Body of pancreas (tissue), 4 donors: ENCODE results near the gene CLCN5. TPM values are rescaled to one million over a fixed set of nuclear protein-coding genes. Genes with fewer than 3 reads are reported as not detected.

ENCODE experiments used
- ATAC-seq: fragments of 150-250 bp; one replicate; pipeline ENCODE4 v1.9.1; 2016
- DNase-seq, 4 donors: peaks; one replicate each; pipeline ENCODE4 v3.0.0-alpha.2; 2019
- H3K27ac ChIP-seq, 4 donors: fragments of 200-600 bp; sonication (generic); 1 replicate in 3 of 4; 2 replicates in 1 of 4; pipeline versions ENCODE4 v1.5.1 to v1.6.1; 2016 to 2019; ENCODE audit warnings: mild to moderate bottlenecking in 1 of 4, mixed read lengths in 1 of 4, moderate library complexity in 1 of 4
- H3K27me3 ChIP-seq, 2 donors: fragments of 200-600 bp; sonication (generic); one replicate each; pipeline ENCODE4 v1.6.0; 2016; ENCODE audit warnings: mild to moderate bottlenecking in 1 of 2
- H3K36me3 ChIP-seq, 2 donors: fragments of 200-600 bp; sonication (generic); replicated peaks in 1 of 2; 2 replicates each; pipeline ENCODE4 v1.5.1; 2016; ENCODE audit warnings: low read depth in 2 of 2; ENCODE audit not compliant: insufficient read depth in 1 of 2
- H3K4me1 ChIP-seq: fragments of 200-600 bp; sonication (generic); one replicate; pipeline ENCODE4 v1.6.0; 2016
- H3K4me3 ChIP-seq, 2 donors: fragments of 200-600 bp; sonication (generic); 1 replicate in 1 of 2; 2 replicates in 1 of 2; pipeline ENCODE4 v1.5.1; 2016 to 2019
- H3K9me3 ChIP-seq, 3 donors: fragments of 200-600 bp; sonication (generic); 1 replicate in 2 of 3; 2 replicates in 1 of 3; pipeline ENCODE4 v1.5.1; 2016
- POLR2A ChIP-seq, 3 donors: fragments of 450-650 bp; IDR thresholded peaks; one replicate each; pipeline ENCODE4 v1.6.1; 2016; ENCODE audit warnings: antibody characterized with exemption in 3 of 3, mild to moderate bottlenecking in 2 of 3
- WGBS, 2 donors: methylation state at CpG; one replicate each; pipeline ENCODE4 v1.1.5; 2017; 5-methylcytosine and 5-hydroxymethylcytosine counted together
- intact Hi-C: fragments of 100-400 bp; cut with DNase I; formaldehyde crosslinking; loops from one replicate; pipeline ENCODE4 v1.15.1; 2023
- total RNA-seq, 2 donors: library from RNA; depleted of rRNA; stranded (reverse); fragments of >200 nt; gene quantifications; one replicate each; pipeline ENCODE4 v1.1.0, GENCODE V29; 2016
- TF ChIP-seq, protein P1 (sequence below), 7 experiments: fragments of 450-650 bp in 4 of 7; fragments of 200-600 bp in 3 of 7; sonication (generic) in 3 of 7; IDR thresholded peaks; one replicate each; pipeline ENCODE4 v1.5.1; 2016 to 2019; ENCODE audit warnings: antibody characterized with exemption in 7 of 7

The CLCN5 gene
- total RNA-seq, 2 donors from 2014 or later: 2.0 to 5.2 TPM

DNA sequence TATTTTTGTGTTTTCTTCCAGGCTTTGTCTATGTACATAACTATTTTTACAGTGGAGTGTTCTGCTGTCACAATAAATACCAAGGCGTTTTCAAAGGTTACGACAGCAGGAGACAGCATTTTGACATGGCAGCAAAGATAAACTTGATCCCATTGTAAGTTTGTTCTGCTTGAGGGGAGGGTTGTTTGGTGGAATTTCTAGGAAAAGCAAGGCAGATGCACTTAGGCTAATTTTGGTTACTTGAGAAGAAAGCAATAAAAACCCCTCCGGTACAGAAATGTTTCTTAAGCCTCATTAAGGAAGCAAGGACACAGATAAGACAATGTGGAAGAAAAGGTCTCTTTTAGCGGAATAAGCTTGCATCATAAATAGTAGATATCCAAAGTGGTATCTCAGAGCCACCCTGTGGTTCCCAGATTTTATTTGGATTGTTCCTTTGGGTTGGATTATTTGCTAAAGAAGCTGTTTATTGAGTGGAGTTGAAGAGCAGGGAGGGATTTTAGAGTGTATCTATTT, 54.3 kb downstream of the CLCN5 start:
- DNase-seq: no peak
- no peaks in the 10 kb centered on the region for H3K36me3 ChIP-seq
- 65 to 90% methylated on average over 4 of the region's 4 CpGs for WGBS, 2 donors
- TF ChIP-seq POLR2A (IDR thresholded peaks at IDR 0.05): no peak
- TF ChIP-seq, protein P1, sequence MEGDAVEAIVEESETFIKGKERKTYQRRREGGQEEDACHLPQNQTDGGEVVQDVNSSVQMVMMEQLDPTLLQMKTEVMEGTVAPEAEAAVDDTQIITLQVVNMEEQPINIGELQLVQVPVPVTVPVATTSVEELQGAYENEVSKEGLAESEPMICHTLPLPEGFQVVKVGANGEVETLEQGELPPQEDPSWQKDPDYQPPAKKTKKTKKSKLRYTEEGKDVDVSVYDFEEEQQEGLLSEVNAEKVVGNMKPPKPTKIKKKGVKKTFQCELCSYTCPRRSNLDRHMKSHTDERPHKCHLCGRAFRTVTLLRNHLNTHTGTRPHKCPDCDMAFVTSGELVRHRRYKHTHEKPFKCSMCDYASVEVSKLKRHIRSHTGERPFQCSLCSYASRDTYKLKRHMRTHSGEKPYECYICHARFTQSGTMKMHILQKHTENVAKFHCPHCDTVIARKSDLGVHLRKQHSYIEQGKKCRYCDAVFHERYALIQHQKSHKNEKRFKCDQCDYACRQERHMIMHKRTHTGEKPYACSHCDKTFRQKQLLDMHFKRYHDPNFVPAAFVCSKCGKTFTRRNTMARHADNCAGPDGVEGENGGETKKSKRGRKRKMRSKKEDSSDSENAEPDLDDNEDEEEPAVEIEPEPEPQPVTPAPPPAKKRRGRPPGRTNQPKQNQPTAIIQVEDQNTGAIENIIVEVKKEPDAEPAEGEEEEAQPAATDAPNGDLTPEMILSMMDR (IDR thresholded peaks at IDR 0.05): no peak
- H3K27me3 ChIP-seq: no peaks in the 10 kb centered on the region
- no peak overlapping the region for H3K27ac ChIP-seq
- H3K9me3 ChIP-seq: no peaks in the 10 kb centered on the region
- intact Hi-C loops: no loop called here
- no peaks in the 10 kb centered on the region for H3K4me1 ChIP-seq
- H3K4me3 ChIP-seq: no peak overlapping the region
- no peak for ATAC-seq

DNA sequence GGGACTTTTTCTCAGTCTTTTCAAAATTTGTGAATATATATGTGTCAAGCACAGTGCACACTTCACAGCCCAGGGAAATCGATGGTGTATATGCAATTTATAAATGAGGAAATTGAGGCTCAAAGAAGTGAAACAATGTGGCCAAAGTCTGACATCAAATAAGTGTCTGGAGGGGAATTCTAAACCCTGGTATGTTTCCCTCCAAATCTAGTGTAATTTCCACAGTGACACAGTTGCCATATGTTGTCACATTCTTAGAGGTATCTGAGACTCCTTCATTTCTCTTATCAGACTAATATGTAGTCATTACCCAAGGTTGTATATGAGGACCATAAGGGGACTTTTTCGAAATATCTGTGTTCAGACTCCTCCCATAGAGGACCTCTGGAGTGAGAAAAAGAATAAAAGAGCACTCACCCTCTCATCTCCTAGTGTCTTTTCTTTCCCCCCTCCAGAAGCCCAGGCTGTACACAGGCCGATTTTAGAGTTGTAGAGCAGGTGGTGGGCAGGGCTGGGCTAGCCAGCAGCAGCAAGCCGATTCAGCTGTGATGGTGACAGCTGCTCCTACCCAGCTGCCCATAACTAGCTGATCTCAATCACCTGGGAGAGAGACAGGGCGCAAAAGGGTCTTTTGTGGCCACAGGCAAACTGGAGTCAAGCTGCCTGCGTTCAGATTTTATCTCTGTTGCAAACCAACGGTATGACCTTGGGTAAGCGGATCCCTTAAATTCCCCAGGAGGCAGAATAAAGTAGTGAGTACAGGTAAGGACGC, 55.1 kb downstream of the CLCN5 start:
- Histone ChIP-seq H3K4me1 (no peaks in the 10 kb centered on the region), H3K9me3 (no peaks in the 10 kb centered on the region), H3K27ac (no peak overlapping the region), H3K27me3 (no peaks in the 10 kb centered on the region), H3K36me3 (no peaks in the 10 kb centered on the region), H3K4me3 (no peak overlapping the region)
- WGBS, 2 donors: 66 to 68% methylated on average over 7 to 8 of the region's 9 CpGs
- no peak for ATAC-seq
- TF ChIP-seq, protein P1 (IDR thresholded peaks at IDR 0.05): no peak
- TF ChIP-seq POLR2A (IDR thresholded peaks at IDR 0.05): no peak
- intact Hi-C loops: no loop called here
- no peak for DNase-seq

DNA sequence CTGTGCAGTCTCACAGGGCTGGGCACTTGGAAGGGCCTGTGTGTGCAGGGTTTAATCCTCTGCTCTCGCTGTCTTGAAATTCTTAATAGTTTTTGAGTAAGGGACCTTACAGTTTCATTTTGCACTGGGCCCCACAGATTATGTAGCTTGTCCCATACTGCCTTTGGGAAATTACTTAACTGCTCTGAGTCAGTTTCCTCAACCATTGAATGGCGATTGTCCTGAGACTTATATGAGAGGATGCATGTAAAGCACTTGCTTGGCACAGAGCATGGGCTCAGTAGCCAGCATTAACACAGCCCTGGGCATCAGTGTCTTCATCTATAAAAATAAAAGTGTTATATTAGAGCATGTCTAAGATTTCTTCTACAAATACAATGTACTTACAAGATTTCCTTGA, 55.8 kb downstream of the CLCN5 start:
- intact Hi-C loops: no loop called here
- TF ChIP-seq POLR2A (IDR thresholded peaks at IDR 0.05): no peak
- TF ChIP-seq, protein P1 (IDR thresholded peaks at IDR 0.05): no peak
- ATAC-seq (no peak), DNase-seq (no peak)
- H3K27ac ChIP-seq: no peak overlapping the region
- WGBS, 2 donors: 57 to 71% methylated on average over 1 to 2 of the region's 2 CpGs
- no peaks in the 10 kb centered on the region for H3K27me3 ChIP-seq
- H3K4me1 ChIP-seq: no peaks in the 10 kb centered on the region
- H3K36me3 ChIP-seq: no peaks in the 10 kb centered on the region
- H3K4me3 ChIP-seq: no peak overlapping the region
- H3K9me3 ChIP-seq: no peaks in the 10 kb centered on the region

DNA sequence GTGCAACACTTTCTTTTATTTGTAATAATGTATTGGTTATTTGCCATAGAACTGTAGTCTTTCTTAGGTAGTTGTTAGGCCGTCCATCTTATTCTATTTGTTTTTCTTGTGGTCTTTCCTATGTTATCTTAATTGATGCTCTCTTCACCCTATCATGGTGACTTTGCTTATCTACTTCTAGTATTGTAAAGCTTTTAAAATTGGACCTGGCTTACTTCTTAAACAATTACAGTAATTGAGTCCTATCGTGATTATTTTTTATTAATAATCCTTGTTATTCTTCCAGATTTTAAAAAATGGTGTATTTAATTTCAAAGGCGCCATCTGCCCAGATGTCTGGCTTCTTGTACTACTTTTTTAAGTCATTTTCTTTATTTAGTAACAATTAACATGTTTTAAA, 63.7 kb downstream of the CLCN5 start:
- Histone ChIP-seq H3K27me3 (no peaks in the 10 kb centered on the region), H3K36me3 (no peaks in the 10 kb centered on the region), H3K4me1 (no peaks in the 10 kb centered on the region), H3K27ac (no peak overlapping the region), H3K4me3 (no peak overlapping the region), H3K9me3 (no peaks in the 10 kb centered on the region)
- WGBS, 2 donors: 88 to 94% methylated on average over 3 of the region's 3 CpGs
- TF ChIP-seq POLR2A (IDR thresholded peaks at IDR 0.05): no peak
- TF ChIP-seq, protein P1 (IDR thresholded peaks at IDR 0.05): no peak
- intact Hi-C loops: no loop called here
- DNase-seq: no peak
- ATAC-seq: no peak

DNA sequence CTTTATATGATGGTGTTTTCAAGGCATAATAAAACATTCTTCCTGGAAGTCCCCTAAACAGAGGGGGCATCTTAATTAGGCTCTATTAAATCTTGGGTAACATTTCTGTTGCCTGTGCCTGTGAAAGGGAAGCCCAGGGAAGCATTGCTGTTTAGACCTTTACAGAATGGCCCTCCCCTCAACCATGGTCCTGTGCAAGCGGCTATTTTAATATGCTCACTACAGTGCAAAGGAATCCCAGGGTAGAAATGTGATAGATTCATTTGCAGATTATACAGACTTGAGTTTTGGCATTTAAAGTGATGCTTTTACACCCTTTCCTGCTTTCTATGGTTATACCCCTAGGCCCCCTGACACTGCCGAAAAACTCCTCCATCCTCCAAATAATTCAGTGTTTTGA, 65.3 kb downstream of the CLCN5 start:
- H3K36me3 ChIP-seq: no peaks in the 10 kb centered on the region
- no peaks in the 10 kb centered on the region for H3K4me1 ChIP-seq
- H3K9me3 ChIP-seq: no peaks in the 10 kb centered on the region
- ATAC-seq: no peak
- no peak overlapping the region for H3K27ac ChIP-seq
- H3K4me3 ChIP-seq: no peak overlapping the region
- DNase-seq: no peak
- WGBS, 2 donors: 96 to 100% methylated on average over 2 of the region's 2 CpGs
- TF ChIP-seq POLR2A (IDR thresholded peaks at IDR 0.05): no peak
- TF ChIP-seq, protein P1 (IDR thresholded peaks at IDR 0.05): no peak
- no peaks in the 10 kb centered on the region for H3K27me3 ChIP-seq
- intact Hi-C loops: no loop called here
